Ammon's horn (tissue), 1 donor: ENCODE measurements around the gene TAF1A.
"Not testable (repeated sequence)": the region's sequence is repeated elsewhere in the genome, so short reads cannot be mapped to it uniquely, and the experiment has no call there.

ENCODE experiments used
- DNase-seq: peaks from one replicate; pipeline ENCODE4 v3.0.0-alpha.2; 2016; ENCODE audit warnings: low spot score

TAF1A gene

DNA sequence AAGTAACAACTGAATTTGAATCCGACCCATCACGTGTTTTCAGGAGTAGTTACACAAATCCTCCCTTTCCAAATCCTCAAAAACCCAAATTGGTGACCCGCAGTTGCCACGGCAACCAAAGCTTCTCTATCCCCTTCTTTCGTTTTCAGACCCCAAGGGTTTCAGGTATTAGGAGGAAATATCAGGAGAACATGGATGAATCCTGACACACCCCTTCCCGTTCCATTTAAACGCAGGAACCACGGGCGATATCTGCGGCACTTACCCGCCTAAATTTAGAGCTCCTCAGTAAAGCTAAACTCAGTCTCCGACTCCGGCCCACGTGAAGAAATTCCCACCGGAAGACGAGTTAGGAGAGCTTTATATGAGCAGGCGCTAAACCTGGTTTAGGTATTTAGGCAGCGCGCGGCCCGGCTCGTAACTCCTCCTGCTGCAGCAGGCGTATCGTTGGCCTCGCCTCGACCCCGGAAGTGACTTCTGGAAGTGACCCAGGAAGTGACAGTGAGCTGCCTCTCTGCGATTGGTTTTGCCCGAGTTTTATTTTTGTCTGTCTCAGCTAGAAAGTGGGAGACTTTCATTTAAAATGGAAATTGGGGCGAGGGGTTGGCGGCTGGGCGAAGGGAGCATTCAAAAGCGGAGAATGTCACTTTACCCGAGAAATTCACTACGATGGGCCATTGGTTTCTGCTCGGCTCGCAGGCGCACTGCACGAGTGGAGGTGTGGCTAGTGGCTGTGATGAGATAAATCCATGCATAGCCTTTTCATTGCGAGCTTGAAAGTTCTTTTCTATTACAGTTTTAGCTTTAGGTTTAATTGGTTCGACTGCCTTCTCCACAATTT is at the start of gene TAF1A:
TAF1A (minus strand) TSS at position 472 of the 841 bp plus-strand sequence.
- peak; percentile 95 for DNase-seq

DNA sequence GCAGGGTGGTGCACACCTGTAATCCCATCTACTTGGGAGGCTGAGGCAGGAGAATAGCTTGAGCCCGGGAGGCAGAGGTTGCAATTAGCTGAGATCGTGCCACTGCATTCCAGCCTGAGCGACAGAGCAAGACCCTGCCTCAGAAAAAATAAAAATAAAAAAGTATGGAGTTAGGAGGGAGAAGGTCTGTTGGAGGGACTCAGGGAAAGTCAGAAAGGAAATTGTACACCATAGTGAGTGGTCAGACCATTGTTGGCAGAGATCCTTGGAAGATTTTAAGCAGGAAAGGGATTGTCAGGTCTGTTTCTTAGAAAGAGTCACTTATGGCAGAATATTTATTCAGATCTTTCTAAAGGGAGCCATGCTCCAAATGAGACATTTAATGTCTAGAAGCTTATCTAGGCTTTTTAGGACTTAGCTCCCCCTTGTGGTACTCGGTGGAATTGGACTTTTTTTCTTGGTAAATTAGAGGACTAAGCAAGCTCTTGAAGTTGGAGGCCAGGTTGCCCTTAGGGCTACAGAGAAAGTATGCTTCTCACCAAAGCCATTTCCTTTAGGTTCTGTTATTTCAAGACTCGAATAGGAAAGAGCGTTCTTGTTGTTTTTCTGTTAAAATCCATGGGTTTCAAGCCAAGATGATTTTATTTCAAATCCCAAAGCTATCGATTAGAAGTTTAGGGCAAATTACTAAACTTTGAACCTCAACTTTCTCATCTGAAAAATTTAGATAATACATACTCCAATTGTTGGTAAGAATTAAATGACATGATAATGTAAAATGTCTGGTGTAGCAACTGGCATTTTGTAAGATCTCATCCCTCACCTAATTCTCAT is 44.7 kb upstream of the TAF1A start:
- DNase-seq, result peak; percentile 87

DNA sequence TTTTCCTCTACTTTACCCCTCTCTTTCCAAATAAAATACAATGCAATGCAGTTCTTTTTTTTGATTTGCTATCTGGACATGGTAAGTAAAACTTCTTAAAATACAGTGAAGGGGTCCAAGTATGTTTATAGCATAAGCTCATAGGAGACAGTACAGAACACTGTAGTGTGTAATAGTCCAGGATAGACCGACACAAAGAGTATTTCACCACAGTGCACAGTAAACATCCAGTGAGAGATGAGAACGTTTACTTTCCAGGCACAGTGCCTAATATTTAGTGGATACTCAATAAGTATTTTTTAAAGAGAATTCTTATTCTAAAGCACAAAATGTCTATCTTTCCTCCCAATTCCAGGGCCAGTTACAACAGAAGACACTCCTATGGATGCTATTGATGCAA is 43.0 kb upstream of the TAF1A start:
- no peak for DNase-seq

DNA sequence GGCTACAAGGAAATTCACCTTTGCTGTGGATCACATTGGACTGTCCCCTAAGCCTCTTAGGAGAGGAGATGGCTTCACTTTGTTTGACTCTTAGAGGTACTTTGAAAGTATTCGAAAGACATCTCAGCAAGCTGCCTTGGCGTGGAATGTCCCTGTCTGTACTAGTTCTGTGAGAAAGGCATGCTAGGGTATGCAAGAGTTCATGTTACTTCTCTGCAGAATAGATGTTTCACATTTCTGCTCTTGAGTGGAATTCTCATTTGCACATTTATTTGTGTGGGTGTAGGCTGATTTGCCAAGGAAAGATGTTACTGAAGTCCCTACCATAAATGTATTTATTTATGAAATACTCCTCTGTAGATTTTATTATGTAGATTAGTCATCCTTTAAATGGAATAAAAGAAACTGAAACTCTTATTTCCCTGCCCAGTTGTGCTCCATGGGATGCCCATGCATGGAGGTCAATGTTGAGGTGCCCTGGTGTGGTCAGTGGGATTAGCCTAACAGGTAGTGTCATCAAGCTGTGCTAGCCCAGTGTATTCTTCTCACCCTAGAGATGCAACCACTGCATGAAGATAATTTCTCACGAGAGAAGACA is 42.0 kb upstream of the TAF1A start:
- DNase-seq, result no peak

DNA sequence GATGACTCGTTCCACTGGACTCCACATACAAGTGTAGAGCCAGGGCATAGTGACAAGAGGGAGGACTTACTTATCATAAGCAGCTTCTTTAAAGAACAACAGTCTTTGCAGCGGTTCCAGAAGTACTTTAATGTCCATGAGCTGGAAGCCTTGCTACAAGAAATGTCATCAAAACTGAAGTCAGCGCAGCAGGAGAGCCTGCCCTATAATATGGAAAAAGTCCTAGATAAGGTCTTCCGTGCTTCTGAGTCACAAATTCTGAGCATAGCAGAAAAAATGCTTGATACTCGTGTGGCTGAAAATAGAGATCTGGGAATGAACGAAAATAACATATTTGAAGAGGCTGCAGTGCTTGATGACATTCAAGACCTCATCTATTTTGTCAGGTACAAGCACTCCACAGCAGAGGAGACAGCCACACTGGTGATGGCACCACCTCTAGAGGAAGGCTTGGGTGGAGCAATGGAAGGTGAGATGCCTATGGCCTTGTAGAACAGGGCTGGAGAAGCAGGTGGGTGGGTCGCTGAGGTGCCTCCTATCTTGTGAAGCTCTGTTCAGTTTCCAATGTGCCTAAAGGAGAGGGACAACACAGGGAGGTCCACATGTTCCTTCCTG is 40.3 kb upstream of the TAF1A start:
- no peak for DNase-seq

DNA sequence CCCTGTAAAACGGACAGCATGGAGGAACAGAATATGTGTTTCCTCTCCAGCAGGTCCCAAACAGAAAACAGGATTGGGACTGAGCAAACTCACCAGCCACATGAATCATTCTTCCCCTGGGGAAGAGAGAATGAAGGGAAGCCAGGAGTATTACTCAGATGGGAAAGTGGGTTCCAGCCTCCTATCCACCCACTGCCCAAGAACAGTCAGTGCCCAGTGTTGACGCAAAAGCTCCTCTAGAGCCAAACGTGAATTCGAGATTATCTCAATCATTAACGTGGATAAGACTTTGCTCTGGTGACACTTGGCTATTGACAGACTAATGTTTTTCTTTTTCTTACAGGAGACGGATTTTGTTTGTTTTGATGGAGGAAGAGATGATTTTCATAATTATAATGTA is 37.5 kb upstream of the TAF1A start:
- DNase-seq, result peak; percentile 32

DNA sequence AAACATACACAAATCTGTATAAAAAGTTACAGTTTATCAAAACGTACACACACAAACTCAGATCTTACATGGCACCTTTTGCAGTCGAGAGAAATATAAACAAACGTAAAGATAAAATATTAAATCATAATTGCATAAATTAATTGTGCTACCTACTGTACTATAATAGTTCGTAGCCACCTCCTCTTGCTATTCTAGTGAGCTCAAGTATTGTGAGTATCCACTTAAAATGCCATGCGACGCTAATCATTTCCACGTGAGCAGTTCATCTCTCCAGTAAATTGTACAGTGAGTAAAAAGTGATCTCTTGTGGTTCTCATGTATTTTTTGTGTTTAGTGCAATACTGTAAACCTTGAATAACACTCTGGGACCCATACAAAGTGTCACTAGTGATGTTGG is 34.5 kb upstream of the TAF1A start:
- no peak for DNase-seq

DNA sequence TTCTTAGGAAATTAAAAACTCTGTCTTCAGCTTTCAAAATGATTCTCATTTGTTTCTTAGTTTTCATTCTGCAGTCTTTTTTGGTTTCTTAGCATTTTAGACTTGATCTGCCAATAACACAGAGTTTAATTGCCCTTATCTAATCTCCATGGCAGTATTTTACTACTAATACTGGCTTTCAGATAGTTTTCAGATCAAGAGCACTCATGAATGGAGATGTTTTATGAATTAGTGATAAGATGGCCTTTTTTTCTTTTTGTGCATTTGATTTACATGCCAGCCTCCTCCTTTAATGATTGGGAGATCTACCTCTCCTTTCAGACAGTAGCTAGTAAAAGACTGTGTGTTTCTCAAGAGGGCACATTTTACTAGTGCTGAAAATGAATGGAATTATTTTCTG is 33.7 kb upstream of the TAF1A start:
- no peak for DNase-seq

DNA sequence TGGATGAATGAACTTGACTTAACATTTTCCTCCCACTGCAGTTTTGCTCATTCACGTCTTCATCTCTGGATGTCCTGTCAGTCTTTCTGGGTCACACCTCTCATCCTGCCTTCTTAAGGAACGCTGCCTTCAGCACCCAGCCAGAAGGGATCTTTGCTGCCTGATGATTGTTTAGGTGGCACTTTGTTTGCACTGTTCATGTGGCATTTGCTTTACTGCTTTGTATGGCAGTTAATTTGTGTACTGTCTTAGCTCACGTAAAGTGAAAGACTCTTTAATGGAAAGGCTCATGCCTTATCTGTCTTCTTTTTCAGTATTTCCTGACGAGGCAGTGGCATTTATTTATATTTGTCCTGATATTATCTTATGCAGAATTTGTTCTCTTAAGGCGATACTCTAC is 33.0 kb upstream of the TAF1A start:
- DNase-seq, result no peak

DNA sequence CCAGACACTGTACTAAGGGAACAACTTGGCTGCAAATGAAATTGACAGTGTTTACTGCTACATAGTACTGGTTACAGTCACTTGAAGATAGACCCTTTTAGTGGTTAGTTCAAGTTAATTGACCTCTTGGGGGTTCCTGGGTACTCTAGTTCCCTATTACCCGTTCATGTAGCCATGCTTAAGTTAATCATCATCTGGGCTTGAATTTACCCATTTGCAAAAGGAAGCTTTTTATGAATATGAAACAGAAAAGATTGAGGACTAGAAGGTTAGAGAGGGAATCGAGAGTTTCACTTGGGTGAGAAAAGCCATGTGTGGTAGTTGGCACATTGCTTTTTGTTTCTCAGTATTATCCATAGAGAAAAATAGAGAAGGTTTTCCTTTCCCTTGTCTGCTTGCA is 30.8 kb upstream of the TAF1A start:
- DNase-seq, result no peak

DNA sequence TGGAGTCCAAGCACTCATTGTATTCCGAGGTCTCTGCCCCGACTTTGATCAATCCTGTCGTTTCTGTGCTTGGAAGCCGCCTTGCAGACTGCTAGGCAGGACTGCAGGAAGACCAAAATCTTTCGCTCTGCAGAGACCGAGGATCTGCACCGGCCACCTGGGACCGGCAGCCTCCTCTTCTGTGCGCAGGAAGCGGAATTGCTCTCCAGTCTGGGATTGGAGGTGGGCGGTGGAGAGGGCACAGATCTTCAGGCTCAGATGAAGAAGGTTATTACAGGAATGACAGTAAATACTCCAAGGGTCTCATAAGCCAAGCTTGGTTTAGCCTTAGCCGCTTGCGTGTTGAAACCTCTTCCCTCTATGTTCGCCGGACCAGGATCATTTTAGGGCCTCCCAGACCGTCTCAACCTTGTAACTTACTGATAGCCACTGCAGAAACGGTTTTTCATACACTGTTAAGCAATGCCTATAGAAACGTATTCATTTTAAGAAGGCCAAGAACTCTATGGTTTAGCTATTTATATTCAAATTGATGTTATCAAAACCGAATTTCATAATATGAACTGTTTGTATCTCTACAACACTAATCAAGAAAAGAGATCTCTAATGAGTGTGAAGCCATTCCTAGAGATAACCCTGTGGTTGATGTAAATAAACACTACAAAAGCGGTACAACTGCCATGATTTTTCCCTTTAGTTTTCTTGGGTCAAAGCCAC is 29.3 kb upstream of the TAF1A start:
- DNase-seq, result peak; percentile 46

DNA sequence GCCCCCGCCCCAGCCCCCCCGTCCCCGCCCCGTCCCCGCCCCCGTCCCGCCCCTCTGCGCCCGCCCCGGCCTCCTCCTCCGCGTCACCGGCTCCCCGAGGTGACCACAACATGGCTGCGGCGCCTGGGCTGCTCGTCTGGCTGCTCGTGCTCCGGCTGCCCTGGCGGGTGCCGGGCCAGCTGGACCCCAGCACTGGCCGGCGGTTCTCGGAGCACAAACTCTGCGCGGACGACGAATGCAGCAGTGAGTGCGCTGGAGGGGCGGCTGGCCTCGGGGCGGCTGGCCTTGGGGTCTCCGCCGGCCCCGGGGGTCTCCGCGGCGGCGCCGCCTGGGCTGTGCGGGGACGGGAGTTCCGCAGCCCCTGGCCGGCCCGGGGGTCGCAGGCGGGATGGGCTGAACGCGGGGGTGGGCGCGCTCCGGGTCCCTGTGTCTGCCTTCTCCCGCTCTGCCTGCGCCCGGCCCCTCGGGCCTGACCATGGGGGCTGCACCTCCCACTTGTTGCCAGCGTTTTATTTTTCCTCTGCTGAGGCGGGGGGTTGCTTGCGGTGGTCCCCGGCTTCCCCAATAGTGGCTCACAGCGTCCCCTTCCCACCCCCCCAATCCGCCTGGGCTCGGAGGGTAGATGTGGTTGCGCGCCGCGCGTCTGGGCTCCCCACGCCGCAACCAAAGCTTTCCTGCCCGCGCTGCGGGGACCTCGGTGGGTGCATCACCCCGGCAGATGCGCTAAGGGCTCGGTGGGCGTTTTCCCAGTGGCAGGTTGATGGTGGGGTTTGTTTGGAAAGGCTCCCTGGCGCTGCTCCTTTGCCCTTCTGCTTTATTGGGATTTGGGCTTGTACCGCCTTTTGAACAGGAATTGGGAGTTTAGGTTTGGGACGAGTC is 28.5 kb upstream of the TAF1A start, which contains the start of gene MIA3:
MIA3 (plus strand) TSS at position 97 of the 879 bp plus-strand sequence; CDS start at position 111, 14 bp downstream.
- DNase-seq, result peak; percentile 90

DNA sequence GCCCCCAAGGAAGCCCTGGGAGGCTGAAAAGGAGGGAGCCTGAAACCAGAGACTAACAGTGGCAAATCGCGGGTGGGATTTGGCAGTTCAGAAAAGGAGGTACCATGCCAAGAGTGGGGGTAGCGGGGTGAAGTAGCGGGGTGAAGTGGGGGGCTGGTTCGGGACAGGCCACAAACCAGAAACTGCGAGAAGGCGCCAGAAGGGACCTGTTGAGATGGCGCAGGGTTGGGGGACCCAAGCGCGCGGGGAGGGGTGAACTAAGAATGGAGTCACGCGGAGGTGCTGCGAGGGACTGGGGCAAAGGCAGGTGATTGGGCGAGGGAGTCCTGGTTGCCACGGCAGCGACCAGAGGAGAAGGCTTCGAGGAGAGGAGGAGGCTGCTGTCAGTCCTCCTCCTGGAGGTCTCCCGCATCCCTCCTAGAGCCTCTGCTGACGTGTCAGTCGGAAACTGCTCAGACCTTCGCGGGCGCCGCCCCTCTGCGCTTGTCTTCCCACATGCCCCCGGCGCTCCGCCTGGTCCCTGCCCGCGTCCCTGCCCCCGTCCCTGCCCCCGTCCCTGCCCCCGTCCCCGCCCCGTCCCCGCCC is 27.7 kb upstream of the TAF1A start:
- DNase-seq, result peak; percentile 96

DNA sequence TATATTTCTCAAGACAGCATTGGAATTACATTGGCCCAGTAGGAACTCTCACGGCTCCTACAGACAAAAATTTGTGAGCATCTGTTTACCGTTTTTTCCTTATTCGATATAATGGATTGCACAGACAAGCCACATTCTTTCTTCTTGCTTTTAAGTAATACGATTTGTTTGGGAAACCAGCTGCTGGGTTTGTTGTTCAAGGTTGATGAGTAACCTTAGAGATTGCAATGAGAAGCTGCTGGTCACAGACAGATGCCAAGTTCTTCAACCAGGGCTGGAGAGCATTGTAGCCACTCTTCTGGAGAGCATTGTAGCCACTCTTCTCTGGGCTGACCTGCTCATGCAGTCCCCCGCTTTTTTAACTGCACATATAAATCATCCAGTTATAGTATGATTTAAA is 26.8 kb upstream of the TAF1A start:
- no peak for DNase-seq

DNA sequence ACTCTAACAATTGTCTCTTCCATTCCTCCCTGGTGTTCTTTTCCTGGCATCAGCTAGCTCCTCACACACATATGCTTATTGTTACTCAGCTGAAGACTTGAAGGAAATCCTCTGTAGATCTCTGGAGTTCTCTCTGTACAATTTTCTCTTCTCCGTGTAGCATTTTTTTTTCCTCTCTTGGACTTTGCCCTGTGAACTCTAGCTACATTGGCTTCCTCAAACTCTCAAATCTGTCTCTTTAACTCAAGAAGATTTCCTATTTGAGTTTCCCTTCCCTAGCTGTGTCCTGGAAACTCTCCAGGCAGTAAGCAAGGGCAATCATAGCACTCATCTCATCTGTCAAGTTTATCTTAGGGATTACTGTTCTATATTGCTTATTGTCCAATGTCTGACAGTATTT is 23.9 kb upstream of the TAF1A start:
- DNase-seq, result no peak

DNA sequence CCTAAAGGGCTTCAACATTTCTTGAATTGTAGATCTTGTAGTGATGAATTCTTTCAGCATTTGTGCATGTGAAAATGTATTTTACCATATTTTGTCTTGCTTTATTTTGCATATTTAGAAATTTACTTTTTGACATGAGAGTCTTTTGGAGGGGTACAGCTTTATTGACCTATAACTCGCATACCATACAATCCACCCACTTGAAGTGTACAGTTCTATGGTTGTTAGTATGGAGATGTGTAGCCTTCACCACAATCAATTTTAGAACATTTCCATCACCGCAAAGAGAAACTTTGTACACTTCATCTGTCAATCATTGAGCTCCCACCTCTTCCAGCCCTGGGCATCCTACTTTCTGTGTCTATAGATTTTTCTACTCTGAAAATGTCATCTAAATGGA is 21.0 kb upstream of the TAF1A start:
- no peak for DNase-seq

DNA sequence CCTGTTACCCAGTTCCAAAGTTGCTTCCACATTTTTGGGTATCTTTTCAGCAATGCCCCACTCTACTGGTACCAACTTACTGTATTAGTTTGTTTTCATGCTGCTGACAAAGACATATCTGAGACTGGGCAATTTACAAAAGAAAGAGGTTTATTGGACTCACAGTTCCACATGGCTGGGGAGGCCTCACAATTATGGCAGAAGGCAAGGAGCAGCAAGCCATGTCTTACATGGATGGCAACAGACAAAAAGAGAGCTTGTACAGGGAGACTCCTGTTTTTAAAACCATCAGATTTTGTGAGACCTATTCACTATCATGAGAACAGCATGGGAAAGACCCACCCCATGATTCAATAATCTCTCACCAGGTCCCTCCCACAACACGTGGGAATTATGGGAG is 19.4 kb upstream of the TAF1A start:
- not testable (repeated sequence) for DNase-seq

DNA sequence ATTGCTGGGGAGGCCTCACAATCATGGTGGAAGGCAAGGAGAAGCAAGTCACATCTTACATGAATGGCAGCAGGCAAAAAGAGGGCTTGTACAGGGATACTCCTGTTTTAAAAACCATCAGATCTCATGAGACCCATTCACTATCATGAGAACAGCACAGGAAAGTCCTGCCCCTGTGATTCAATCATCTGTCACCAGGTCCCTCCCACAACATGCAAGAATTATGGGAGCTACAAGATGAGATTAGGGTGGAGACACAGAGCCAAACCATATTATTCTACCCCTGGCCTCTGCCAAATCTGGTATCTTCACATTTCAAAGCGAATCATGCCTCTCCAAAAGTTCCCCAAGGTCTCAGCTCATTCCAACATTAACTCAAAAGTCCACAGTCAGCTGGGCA is 17.0 kb upstream of the TAF1A start:
- DNase-seq, result no peak

DNA sequence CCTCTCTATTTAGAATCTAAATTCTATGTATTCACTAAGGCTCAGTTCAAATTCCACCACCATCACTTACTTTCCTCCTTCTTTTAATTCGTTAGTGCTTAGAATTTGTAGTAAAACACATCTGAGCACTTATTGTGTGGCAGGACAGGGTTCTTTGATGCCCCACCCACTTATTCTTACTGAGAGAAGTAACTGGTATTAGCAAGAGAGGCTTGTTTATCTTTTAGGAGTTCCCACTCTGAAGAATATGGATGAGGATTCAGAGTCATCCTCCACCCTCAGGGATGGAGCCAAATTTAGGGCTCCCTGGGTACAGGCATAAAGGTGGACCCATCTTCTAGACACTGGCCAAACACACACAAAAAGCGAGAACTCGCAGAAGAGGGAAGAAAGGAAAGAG is 11.5 kb upstream of the TAF1A start:
- no peak for DNase-seq

DNA sequence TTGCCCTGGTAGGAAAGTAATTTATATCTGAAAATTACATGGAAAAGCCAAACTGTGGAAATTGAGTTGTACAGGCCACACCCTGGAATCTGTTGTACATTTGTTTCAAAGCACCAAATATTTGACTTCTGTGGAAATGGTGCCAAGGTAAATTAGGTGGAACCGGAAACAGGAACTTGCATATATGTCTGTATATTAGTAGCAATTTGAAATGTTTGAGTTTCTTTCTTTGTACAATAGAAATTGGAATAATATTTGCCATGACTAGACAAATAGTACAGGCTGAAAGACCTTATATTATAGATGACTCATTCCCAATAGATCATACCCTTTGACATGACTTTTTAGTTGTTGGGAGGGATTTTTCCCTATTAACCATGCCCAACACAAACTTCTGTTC is 10.5 kb upstream of the TAF1A start:
- DNase-seq, result no peak
